ENCODE measurements around the gene PRKN. TPM values are rescaled to one million over a fixed set of nuclear protein-coding genes. Genes with fewer than 3 reads are reported as not detected.

Gene PRKN
- total RNA-seq, 4 donors from 2014 or later = 5.5 to 17.9 (median 6.8) TPM

DNA sequence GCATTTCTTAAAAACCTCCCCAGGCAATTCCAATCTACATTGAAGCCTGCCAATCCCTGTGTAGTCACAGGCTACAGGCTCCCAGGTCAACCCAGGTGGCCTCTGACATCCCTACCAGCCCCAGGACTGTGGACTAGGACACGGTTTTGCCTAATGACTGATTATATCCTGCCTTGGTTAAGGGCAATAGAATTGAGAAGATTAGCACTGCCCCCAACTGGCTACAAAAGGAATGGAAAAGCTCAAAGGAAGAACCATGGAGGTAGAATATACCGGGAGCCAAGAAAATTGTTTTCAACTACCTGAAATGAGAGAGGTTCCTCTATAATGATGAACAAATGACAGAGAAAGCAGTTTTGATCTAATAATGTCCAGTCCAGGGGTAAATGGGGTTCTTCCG lies 1032.6 kb downstream of the PRKN start:
- TF ChIP-seq, protein P1, sequence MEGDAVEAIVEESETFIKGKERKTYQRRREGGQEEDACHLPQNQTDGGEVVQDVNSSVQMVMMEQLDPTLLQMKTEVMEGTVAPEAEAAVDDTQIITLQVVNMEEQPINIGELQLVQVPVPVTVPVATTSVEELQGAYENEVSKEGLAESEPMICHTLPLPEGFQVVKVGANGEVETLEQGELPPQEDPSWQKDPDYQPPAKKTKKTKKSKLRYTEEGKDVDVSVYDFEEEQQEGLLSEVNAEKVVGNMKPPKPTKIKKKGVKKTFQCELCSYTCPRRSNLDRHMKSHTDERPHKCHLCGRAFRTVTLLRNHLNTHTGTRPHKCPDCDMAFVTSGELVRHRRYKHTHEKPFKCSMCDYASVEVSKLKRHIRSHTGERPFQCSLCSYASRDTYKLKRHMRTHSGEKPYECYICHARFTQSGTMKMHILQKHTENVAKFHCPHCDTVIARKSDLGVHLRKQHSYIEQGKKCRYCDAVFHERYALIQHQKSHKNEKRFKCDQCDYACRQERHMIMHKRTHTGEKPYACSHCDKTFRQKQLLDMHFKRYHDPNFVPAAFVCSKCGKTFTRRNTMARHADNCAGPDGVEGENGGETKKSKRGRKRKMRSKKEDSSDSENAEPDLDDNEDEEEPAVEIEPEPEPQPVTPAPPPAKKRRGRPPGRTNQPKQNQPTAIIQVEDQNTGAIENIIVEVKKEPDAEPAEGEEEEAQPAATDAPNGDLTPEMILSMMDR (IDR thresholded peaks at IDR 0.05) = peak; percentile 12 to 38 (median 27)
- no peak for TF ChIP-seq POLR2A (IDR thresholded peaks at IDR 0.05)
- H3K27ac ChIP-seq = no peak overlapping the region
- 75 to 76% methylated on average over 3 of the region's 3 CpGs for WGBS, 2 donors

DNA sequence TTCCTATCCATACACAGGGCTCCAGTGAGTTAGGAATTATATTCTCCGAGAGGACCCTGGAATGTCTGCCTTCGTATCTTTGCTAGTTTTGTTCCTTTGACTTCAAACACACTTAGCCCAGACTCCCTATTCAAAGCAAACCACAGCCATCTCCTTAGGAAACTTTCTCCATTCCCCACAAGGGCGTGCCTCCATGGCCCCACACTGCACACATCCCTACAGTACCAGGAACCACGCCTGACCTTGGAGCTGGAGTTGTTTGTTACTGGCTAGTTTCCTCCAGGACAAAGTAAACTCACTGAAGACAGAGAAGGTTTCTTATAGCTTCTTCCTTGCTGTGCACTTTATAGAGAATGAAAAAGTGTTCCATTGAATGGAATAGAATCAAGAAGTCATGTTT lies 1040.9 kb downstream of the PRKN start:
- 65 to 70% methylated on average over 4 of the region's 4 CpGs for WGBS, 2 donors

More for the DNA sequence above, 1032.6 kb downstream of the PRKN start:
- no peaks in the 10 kb centered on the region for H3K4me1 ChIP-seq
- no peaks in the 10 kb centered on the region for H3K9me3 ChIP-seq
- H3K4me3 ChIP-seq = no peak overlapping the region
- no peaks in the 10 kb centered on the region for H3K27me3 ChIP-seq
- H3K36me3 ChIP-seq = no peaks in the 10 kb centered on the region
- no peak for DNase-seq (ENCODE audit: low spot score in 2 of 2)

DNA sequence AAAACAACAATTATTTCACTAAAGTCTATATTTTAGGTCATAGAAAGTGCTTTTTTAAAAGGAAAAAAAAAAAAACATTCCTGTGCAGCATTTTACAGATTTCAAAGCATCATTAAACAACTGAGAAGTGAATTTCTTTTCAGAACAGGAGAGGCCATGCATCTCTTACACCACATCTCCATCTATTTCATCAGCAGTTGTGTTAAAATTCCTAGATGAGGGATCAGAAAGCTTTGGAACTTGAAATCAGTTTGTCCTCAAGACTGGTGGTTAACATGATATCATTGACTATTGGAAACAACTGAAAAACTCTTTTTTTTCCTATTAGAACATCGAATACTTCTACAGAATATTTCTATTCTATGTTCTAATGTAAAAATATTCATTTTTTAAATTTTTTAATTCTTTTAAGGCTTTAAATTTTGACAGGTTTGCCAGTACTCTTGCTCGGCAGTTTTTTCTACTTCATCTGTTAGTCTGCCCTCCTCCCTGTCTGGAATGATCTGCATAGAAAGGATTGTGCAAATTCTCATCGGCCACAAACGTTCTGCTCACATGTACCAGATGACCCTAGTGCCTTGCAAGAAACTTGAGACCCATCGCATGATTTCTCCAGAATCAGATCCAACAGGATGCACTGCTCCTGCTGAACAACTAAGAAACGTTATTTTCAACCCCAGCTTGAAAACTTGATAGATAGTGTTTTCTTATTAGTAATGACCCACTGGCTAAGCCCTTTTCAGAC lies 1042.7 kb downstream of the PRKN start:
- Histone ChIP-seq H3K27me3 (no peaks in the 10 kb centered on the region), H3K4me3 (no peak overlapping the region), H3K9me3 (no peaks in the 10 kb centered on the region), H3K36me3 (no peaks in the 10 kb centered on the region), H3K4me1 (no peaks in the 10 kb centered on the region), H3K27ac (no peak overlapping the region)
- no peak for DNase-seq (ENCODE audit: low spot score in 2 of 2)
- no peak for TF ChIP-seq POLR2A (IDR thresholded peaks at IDR 0.05)
- 55 to 81% methylated on average over 6 of the region's 6 CpGs for WGBS, 2 donors

More for the DNA sequence above, 1040.9 kb downstream of the PRKN start:
- H3K4me1 ChIP-seq = no peaks in the 10 kb centered on the region
- no peak for TF ChIP-seq POLR2A (IDR thresholded peaks at IDR 0.05)
- TF ChIP-seq, protein P1 (IDR thresholded peaks at IDR 0.05) = no peak
- no peak for TF ChIP-seq EP300 (IDR thresholded peaks at IDR 0.05)
- H3K36me3 ChIP-seq = no peaks in the 10 kb centered on the region
- H3K4me3 ChIP-seq = no peak overlapping the region
- H3K9me3 ChIP-seq = no peaks in the 10 kb centered on the region
- DNase-seq (ENCODE audit: low spot score in 2 of 2) = no peak
- no peak overlapping the region for H3K27ac ChIP-seq
- H3K27me3 ChIP-seq = no peaks in the 10 kb centered on the region

GRCh38 chr6:161683400-161683799 lies 1044.2 kb downstream of the PRKN start:
- Histone ChIP-seq H3K4me3 (no peak overlapping the region), H3K9me3 (no peaks in the 10 kb centered on the region), H3K27ac (no peak overlapping the region), H3K27me3 (no peaks in the 10 kb centered on the region), H3K4me1 (no peaks in the 10 kb centered on the region), H3K36me3 (no peaks in the 10 kb centered on the region)
- no peak for TF ChIP-seq EP300 (IDR thresholded peaks at IDR 0.05)
- no peak for TF ChIP-seq POLR2A (IDR thresholded peaks at IDR 0.05)
- TF ChIP-seq, protein P1 (IDR thresholded peaks at IDR 0.05) = no peak
- DNase-seq (ENCODE audit: low spot score in 2 of 2) = no peak
- WGBS, 2 donors = 92 to 96% methylated on average over 5 of the region's 5 CpGs

GRCh38 chr6:161682982-161683381 lies 1044.6 kb downstream of the PRKN start:
- TF ChIP-seq, protein P1 (IDR thresholded peaks at IDR 0.05) = no peak
- TF ChIP-seq POLR2A (IDR thresholded peaks at IDR 0.05) = no peak
- TF ChIP-seq EP300 (IDR thresholded peaks at IDR 0.05) = no peak
- no peak for DNase-seq (ENCODE audit: low spot score in 2 of 2)
- Histone ChIP-seq H3K27ac (no peak overlapping the region), H3K36me3 (no peaks in the 10 kb centered on the region), H3K9me3 (no peaks in the 10 kb centered on the region), H3K4me1 (no peaks in the 10 kb centered on the region), H3K4me3 (no peak overlapping the region), H3K27me3 (no peaks in the 10 kb centered on the region)
- WGBS, 2 donors = 75 to 78% methylated on average over 9 of the region's 9 CpGs

All from tibial nerve (tissue), 4 donors.